Vagina (tissue), 2 donors: ENCODE measurements around the gene PDLIM3.

Experiments
- POLR2AphosphoS5 ChIP-seq, 2 donors: sonication (generic); formaldehyde crosslinking; IDR thresholded peaks; one replicate each; pipeline ENCODE4 v1.9.0; 2017; ENCODE audit warnings: antibody characterized with exemption in 2 of 2, mild to moderate bottlenecking in 2 of 2, low read depth in 1 of 2; ENCODE audit not compliant: insufficient read depth in 1 of 2
- TF ChIP-seq, protein P1 (sequence below), 3 experiments: fragments of 450-650 bp in 2 of 3; fragments of 200-600 bp in 1 of 3; sonication (generic) in 1 of 3; IDR thresholded peaks; one replicate each; pipeline ENCODE4 v1.5.1; 2017 to 2019; ENCODE audit warnings: antibody characterized with exemption in 3 of 3, mild to moderate bottlenecking in 2 of 3, moderate library complexity in 2 of 3

DNA sequence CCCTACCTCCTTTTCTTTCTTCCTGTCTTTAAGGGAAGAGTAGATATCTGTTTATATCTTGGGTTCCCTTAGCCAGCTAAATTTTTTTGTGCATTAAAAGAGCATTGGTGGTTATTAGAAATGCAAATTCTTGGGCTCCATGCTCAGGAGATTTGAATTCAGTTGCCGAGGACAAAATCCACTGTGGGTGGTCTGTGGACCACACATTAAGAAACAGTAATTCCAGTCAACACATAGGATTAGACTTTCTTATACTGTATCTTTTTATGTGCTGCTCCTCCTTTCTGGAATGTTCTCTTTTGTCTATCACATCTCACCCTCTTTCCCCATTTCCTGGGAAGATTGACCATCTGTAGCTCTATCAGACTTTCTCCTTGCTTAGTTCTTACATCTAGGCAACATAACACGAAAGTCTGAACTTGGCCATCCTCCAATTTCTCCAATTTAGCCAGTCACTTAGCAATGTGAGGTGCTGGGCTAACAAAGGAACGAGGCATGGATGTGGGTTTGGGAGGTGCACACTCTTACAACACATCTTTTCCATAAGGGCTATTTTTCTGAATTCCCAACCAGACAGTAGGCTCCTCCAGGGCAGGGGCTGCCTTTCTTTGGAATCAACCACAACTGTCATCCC lies 5.3 kb upstream of the PDLIM3 start:
- TF ChIP-seq, protein P1, sequence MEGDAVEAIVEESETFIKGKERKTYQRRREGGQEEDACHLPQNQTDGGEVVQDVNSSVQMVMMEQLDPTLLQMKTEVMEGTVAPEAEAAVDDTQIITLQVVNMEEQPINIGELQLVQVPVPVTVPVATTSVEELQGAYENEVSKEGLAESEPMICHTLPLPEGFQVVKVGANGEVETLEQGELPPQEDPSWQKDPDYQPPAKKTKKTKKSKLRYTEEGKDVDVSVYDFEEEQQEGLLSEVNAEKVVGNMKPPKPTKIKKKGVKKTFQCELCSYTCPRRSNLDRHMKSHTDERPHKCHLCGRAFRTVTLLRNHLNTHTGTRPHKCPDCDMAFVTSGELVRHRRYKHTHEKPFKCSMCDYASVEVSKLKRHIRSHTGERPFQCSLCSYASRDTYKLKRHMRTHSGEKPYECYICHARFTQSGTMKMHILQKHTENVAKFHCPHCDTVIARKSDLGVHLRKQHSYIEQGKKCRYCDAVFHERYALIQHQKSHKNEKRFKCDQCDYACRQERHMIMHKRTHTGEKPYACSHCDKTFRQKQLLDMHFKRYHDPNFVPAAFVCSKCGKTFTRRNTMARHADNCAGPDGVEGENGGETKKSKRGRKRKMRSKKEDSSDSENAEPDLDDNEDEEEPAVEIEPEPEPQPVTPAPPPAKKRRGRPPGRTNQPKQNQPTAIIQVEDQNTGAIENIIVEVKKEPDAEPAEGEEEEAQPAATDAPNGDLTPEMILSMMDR (IDR thresholded peaks at IDR 0.05): no peak
- TF ChIP-seq POLR2AphosphoS5 (IDR thresholded peaks at IDR 0.05; ENCODE audit: insufficient read depth in 1 of 2, low read depth in 1 of 2): no peak
